ENCODE measurements around the gene KCNQ5.
"Not testable (repeated sequence)": the region's sequence is repeated elsewhere in the genome, so short reads cannot be mapped to it uniquely, and the experiment has no call there.

KCNQ5 gene

DNA sequence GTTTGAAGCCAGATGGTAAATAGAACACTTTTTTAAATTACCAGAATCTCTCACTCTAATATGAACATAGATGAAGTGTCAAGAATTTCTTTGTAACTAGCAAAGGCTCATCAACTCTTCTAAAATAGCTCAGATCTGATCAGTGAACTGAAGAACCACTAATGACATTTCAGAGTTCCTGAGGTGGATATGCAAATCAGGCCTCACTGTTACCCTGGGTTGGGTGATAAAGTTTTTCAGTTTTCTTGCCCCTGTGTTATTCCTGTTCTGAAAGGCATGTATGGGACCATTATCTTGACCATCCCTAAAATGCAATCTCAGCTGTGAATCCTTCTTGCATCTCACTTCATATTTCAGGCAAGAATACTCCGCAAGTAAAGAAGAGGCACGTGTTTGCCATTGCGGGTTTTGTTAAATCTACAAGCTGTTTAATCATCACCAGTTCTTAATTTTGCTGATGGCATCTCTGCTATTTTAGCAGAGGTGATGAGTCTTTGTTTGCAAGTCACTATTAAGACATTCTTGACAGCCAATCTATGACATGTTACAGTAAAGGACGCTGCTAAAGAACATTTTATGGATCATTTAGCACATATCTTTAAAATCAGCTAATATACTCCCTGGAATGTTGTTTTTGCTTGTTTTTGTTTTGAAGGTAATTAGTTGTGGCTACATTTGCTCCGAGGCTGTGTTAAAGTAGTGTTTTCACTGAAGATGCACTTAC is 555.5 kb downstream of the KCNQ5 start:
- TF ChIP-seq, protein P1, sequence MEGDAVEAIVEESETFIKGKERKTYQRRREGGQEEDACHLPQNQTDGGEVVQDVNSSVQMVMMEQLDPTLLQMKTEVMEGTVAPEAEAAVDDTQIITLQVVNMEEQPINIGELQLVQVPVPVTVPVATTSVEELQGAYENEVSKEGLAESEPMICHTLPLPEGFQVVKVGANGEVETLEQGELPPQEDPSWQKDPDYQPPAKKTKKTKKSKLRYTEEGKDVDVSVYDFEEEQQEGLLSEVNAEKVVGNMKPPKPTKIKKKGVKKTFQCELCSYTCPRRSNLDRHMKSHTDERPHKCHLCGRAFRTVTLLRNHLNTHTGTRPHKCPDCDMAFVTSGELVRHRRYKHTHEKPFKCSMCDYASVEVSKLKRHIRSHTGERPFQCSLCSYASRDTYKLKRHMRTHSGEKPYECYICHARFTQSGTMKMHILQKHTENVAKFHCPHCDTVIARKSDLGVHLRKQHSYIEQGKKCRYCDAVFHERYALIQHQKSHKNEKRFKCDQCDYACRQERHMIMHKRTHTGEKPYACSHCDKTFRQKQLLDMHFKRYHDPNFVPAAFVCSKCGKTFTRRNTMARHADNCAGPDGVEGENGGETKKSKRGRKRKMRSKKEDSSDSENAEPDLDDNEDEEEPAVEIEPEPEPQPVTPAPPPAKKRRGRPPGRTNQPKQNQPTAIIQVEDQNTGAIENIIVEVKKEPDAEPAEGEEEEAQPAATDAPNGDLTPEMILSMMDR (IDR thresholded peaks at IDR 0.05; ENCODE audit: low read depth, low read length, missing control alignments): no peak
- DNase-seq (ENCODE audit: low read depth): no peak
- in situ Hi-C loops (cut with HindIII; ENCODE audit: low sequenced_read_pairs): no loop called here
- H3K4me3 ChIP-seq (ENCODE audit: low read depth, low read length): no peak overlapping the region

- H3K4me3 ChIP-seq (ENCODE audit: low read depth, low read length): peak overlapping the region; percentile 33
- TF ChIP-seq, protein P1 (IDR thresholded peaks at IDR 0.05; ENCODE audit: low read depth, low read length, missing control alignments): no peak
- DNase-seq (ENCODE audit: low read depth): no peak
- in situ Hi-C loops (cut with HindIII; ENCODE audit: low sequenced_read_pairs): loop anchor here (5.0 kb wide), 1 partner anchor 53 kb away; no protein-coding TSS in a partner anchor
These were observed 558.3 kb downstream of the KCNQ5 start for GRCh38 chr6:73180076-73180738.

DNA sequence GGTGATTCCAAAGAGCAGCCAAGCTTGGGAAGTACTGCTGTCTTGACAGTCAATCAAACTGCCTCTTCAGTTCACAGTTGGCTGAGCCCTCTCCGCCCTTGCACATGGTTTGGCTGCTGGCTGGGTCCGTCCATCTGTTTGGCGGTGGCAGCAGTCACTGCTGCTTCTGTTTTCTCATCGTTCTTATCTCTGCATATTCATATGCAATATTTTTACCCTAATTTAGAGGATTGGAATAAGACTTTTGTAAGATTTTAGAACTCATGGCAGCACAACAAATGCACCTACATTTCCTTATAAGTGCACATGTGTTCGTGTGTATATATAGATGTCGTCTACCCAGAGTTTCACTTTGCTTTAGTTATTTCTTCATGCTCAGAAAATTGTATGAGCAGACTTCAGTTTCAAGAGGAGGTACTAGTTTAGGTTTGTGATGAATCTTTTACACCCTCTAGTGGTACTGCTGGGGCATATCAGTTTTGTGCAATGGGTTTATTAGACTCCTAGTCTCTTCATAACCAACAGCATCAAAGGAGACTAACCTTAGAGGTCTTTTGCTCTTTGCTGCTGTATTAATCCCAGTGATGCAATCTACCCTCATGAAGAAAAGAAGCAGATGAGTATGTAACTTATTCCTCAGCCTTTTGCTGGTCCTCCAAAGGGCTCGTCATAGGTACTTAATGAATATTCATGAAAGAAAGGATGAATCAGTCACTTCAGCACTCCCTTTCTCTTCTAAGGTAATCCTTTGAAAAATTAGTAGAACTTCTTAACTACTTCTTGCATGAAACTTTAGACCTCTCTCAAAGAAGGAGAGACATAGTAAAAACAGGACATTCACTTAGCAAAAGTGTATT is 559.1 kb downstream of the KCNQ5 start:
- in situ Hi-C loops (cut with HindIII; ENCODE audit: low sequenced_read_pairs): loop anchor here (5.0 kb wide), 1 partner anchor 54 kb away; no protein-coding TSS in a partner anchor
- H3K4me3 ChIP-seq (ENCODE audit: low read depth, low read length): peak overlapping the region; percentile 33
- DNase-seq (ENCODE audit: low read depth): peak; percentile 69
- TF ChIP-seq, protein P1 (IDR thresholded peaks at IDR 0.05; ENCODE audit: low read depth, low read length, missing control alignments): peak; percentile 79

DNA sequence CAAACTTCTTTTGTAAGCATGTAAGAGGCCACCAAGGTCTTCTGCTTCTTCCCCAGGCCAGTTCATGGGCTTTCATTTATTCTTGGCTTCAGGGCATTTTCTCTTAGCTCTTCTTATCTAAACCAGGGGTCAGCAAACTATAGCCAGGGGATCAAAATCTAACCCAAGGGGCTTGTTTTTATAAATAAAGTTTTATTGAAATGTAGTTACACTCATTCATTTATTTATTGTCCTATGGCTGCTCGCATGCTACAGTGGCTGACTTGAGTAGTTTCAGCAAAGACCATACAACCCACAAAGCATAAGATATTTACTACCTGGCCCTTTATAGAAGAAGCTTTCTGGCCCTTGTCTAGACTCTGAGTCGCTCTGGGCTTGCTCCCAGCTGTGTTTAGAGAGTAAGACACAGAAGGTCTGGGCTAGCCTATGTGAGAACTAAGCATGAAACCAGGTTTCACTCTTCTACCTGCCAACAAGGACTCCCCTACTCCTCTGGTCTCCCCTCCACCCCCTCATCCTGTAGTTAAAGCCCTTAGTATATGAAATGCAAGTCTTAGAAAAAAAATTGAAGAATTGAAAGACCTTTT is 560.2 kb downstream of the KCNQ5 start:
- in situ Hi-C loops (cut with HindIII; ENCODE audit: low sequenced_read_pairs): loop anchor here (5.0 kb wide), 1 partner anchor 55 kb away; no protein-coding TSS in a partner anchor
- DNase-seq (ENCODE audit: low read depth): no peak
- TF ChIP-seq, protein P1 (IDR thresholded peaks at IDR 0.05; ENCODE audit: low read depth, low read length, missing control alignments): no peak
- no peak overlapping the region for H3K4me3 ChIP-seq (ENCODE audit: low read depth, low read length)

DNA sequence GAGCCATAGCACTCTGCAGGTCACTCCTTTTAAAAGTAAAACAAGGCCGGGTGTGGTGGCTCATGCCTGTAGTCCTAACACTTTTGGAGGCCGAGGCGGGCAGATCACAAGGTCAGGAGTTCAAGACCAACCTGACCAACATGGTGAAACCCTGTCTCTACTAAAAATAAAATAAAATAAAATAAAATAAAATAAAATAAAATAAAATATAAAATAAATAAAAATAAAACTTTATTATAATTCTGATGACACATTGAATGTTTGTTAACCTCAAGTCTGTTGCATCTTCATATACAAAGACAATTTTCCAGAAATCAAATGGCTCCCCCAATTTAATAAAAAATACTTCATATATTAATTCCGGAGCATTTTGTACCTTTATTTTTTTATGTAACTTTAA is 571.4 kb downstream of the KCNQ5 start:
- H3K4me3 ChIP-seq (ENCODE audit: low read depth, low read length); in situ Hi-C loops (cut with HindIII; ENCODE audit: low sequenced_read_pairs); DNase-seq (ENCODE audit: low read depth): not testable (repeated sequence)

DNA sequence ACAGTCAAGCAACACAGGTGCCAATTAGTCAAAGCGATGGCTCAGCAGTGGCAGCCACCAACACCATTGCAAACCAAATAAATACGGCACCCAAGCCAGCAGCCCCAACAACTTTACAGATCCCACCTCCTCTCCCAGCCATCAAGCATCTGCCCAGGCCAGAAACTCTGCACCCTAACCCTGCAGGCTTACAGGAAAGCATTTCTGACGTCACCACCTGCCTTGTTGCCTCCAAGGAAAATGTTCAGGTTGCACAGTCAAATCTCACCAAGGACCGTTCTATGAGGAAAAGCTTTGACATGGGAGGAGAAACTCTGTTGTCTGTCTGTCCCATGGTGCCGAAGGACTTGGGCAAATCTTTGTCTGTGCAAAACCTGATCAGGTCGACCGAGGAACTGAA is 572.9 kb downstream of the KCNQ5 start:
- no peak for DNase-seq (ENCODE audit: low read depth)
- H3K4me3 ChIP-seq (ENCODE audit: low read depth, low read length): no peak overlapping the region
- TF ChIP-seq, protein P1 (IDR thresholded peaks at IDR 0.05; ENCODE audit: low read depth, low read length, missing control alignments): no peak
- in situ Hi-C loops (cut with HindIII; ENCODE audit: low sequenced_read_pairs): loop anchor here (5.0 kb wide), 1 partner anchor 577 kb away; no protein-coding TSS in a partner anchor

Measured in astrocyte of the cerebellum (primary cell).